Adrenal gland (tissue), 5 donors: ENCODE results near the gene ST7.

Experiments used
- CTCF ChIP-seq, 6 experiments: fragments of 450-650 bp in 4 of 6; fragments of 200-600 bp in 2 of 6; sonication (generic) in 1 of 6; IDR thresholded peaks; 1 replicate in 5 of 6; 2 replicates in 1 of 6; pipeline versions ENCODE4 v1.5.1 to v1.8.0; 2016 to 2021; ENCODE audit warnings: antibody characterized with exemption in 6 of 6, mild to moderate bottlenecking in 2 of 6, moderate library complexity in 1 of 6
- POLR2A ChIP-seq, 2 donors: fragments of 450-650 bp; IDR thresholded peaks; one replicate each; pipeline ENCODE4 v1.6.1; 2017; ENCODE audit warnings: antibody characterized with exemption in 2 of 2, mild to moderate bottlenecking in 2 of 2, moderate library complexity in 1 of 2
- donor health status: DM: no; HTN: no; CAD: no.

GRCh38 chr7:117217106-117218035 lies 264.1 kb downstream of the ST7 start:
- no peak for TF ChIP-seq CTCF (IDR thresholded peaks at IDR 0.05)
- TF ChIP-seq POLR2A (IDR thresholded peaks at IDR 0.05) = no peak
